ENCODE data around the gene GID8. TPM values are rescaled to one million over a fixed set of nuclear protein-coding genes. Genes with fewer than 3 reads are reported as not detected.
A peak's percentile ranks its signal among the peaks of the same experiment; 100 is the strongest.

GID8 gene
- total and polyA plus RNA-seq, 2 experiments from 2014 or later = 41.8 to 106 TPM

DNA sequence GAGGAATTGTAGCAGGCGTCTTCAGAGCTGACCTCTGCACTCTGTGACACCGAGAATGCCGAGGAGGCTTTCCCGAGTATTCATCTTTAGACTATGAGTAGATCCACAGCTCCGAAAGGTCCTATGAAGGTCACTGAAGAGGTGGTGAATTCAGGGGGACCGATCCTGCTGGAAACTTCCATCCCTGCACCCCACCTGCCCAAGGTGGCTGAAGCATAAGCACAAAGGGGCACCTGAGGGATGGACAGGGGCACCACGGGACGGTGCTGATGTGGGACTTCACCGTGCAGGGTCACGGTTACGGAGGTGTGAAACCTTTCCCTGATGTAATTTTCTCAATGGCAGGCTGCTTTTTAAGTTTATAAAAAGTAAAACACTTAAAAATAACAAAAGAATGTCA, 36.1 kb upstream of the GID8 start:
- H2AFZ ChIP-seq = no peak overlapping the region
- peaks cover 25% of the 10 kb centered on the region for H3K27me3 Mint-ChIP-seq (ENCODE audit: insufficient read depth, low read depth, poor library complexity)
- H3K4me1 ChIP-seq (ENCODE audit: insufficient read depth) = peaks cover 38% of the 10 kb centered on the region
- H3K9me3 Mint-ChIP-seq = no peaks in the 10 kb centered on the region
- no peaks in the 10 kb centered on the region for H3K27me3 ChIP-seq (ENCODE audit: insufficient read depth)
- no peak overlapping the region for H3K4me3 ChIP-seq
- peaks cover 70% of the 10 kb centered on the region for H3F3A ChIP-seq (replicated peaks; ENCODE audit: low read depth)
- no peak for ATAC-seq
- no peak overlapping the region for H3K4me2 ChIP-seq
- H3K4me1 Mint-ChIP-seq = peaks cover 42% of the 10 kb centered on the region
- TF ChIP-seq, protein P1, sequence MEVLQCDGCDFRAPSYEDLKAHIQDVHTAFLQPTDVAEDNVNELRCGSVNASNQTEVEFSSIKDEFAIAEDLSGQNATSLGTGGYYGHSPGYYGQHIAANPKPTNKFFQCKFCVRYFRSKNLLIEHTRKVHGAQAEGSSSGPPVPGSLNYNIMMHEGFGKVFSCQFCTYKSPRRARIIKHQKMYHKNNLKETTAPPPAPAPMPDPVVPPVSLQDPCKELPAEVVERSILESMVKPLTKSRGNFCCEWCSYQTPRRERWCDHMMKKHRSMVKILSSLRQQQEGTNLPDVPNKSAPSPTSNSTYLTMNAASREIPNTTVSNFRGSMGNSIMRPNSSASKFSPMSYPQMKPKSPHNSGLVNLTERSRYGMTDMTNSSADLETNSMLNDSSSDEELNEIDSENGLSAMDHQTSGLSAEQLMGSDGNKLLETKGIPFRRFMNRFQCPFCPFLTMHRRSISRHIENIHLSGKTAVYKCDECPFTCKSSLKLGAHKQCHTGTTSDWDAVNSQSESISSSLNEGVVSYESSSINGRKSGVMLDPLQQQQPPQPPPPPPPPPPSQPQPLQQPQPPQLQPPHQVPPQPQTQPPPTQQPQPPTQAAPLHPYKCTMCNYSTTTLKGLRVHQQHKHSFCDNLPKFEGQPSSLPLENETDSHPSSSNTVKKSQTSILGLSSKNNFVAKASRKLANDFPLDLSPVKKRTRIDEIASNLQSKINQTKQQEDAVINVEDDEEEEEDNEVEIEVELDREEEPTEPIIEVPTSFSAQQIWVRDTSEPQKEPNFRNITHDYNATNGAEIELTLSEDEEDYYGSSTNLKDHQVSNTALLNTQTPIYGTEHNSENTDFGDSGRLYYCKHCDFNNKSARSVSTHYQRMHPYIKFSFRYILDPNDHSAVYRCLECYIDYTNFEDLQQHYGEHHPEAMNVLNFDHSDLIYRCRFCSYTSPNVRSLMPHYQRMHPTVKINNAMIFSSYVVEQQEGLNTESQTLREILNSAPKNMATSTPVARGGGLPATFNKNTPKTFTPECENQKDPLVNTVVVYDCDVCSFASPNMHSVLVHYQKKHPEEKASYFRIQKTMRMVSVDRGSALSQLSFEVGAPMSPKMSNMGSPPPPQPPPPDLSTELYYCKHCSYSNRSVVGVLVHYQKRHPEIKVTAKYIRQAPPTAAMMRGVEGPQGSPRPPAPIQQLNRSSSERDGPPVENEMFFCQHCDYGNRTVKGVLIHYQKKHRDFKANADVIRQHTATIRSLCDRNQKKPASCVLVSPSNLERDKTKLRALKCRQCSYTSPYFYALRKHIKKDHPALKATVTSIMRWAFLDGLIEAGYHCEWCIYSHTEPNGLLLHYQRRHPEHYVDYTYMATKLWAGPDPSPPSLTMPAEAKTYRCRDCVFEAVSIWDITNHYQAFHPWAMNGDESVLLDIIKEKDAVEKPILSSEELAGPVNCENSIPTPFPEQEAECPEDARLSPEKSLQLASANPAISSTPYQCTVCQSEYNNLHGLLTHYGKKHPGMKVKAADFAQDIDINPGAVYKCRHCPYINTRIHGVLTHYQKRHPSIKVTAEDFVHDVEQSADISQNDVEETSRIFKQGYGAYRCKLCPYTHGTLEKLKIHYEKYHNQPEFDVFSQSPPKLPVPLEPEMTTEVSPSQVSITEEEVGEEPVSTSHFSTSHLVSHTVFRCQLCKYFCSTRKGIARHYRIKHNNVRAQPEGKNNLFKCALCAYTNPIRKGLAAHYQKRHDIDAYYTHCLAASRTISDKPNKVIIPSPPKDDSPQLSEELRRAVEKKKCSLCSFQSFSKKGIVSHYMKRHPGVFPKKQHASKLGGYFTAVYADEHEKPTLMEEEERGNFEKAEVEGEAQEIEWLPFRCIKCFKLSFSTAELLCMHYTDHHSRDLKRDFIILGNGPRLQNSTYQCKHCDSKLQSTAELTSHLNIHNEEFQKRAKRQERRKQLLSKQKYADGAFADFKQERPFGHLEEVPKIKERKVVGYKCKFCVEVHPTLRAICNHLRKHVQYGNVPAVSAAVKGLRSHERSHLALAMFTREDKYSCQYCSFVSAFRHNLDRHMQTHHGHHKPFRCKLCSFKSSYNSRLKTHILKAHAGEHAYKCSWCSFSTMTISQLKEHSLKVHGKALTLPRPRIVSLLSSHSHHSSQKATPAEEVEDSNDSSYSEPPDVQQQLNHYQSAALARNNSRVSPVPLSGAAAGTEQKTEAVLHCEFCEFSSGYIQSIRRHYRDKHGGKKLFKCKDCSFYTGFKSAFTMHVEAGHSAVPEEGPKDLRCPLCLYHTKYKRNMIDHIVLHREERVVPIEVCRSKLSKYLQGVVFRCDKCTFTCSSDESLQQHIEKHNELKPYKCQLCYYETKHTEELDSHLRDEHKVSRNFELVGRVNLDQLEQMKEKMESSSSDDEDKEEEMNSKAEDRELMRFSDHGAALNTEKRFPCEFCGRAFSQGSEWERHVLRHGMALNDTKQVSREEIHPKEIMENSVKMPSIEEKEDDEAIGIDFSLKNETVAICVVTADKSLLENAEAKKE (CRISPR knock-in tag; IDR thresholded peaks at IDR 0.05) = no peak
- TF ChIP-seq JUNB (IDR thresholded peaks at IDR 0.05; ENCODE audit: unreplicated experiment) (no peak), POLR2AphosphoS5 (IDR thresholded peaks at IDR 0.05; ENCODE audit: low read depth) (no peak), ZNF114 (CRISPR knock-in tag; IDR thresholded peaks at IDR 0.05) (no peak), ZNF331 (CRISPR knock-in tag; IDR thresholded peaks at IDR 0.05; ENCODE audit: low read depth) (no peak), STAT1 (IDR thresholded peaks at IDR 0.05; ENCODE audit: unreplicated experiment) (no peak), CREB1 (CRISPR knock-in tag; IDR thresholded peaks at IDR 0.05; ENCODE audit: low read depth) (no peak), NANOG (IDR thresholded peaks at IDR 0.05; ENCODE audit: borderline replicate concordance) (no peak)
- TF ChIP-seq, protein P2, sequence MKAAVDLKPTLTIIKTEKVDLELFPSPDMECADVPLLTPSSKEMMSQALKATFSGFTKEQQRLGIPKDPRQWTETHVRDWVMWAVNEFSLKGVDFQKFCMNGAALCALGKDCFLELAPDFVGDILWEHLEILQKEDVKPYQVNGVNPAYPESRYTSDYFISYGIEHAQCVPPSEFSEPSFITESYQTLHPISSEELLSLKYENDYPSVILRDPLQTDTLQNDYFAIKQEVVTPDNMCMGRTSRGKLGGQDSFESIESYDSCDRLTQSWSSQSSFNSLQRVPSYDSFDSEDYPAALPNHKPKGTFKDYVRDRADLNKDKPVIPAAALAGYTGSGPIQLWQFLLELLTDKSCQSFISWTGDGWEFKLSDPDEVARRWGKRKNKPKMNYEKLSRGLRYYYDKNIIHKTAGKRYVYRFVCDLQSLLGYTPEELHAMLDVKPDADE (IDR thresholded peaks at IDR 0.05) = no peak
- TF ChIP-seq, protein P3, sequence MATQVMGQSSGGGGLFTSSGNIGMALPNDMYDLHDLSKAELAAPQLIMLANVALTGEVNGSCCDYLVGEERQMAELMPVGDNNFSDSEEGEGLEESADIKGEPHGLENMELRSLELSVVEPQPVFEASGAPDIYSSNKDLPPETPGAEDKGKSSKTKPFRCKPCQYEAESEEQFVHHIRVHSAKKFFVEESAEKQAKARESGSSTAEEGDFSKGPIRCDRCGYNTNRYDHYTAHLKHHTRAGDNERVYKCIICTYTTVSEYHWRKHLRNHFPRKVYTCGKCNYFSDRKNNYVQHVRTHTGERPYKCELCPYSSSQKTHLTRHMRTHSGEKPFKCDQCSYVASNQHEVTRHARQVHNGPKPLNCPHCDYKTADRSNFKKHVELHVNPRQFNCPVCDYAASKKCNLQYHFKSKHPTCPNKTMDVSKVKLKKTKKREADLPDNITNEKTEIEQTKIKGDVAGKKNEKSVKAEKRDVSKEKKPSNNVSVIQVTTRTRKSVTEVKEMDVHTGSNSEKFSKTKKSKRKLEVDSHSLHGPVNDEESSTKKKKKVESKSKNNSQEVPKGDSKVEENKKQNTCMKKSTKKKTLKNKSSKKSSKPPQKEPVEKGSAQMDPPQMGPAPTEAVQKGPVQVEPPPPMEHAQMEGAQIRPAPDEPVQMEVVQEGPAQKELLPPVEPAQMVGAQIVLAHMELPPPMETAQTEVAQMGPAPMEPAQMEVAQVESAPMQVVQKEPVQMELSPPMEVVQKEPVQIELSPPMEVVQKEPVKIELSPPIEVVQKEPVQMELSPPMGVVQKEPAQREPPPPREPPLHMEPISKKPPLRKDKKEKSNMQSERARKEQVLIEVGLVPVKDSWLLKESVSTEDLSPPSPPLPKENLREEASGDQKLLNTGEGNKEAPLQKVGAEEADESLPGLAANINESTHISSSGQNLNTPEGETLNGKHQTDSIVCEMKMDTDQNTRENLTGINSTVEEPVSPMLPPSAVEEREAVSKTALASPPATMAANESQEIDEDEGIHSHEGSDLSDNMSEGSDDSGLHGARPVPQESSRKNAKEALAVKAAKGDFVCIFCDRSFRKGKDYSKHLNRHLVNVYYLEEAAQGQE (IDR thresholded peaks at IDR 0.05; ENCODE audit: unreplicated experiment) = no peak
- peaks cover 56% of the 10 kb centered on the region for H3K36me3 ChIP-seq (ENCODE audit: insufficient read depth)
- DNase-seq (ENCODE audit: low spot score) = no peak
- H3K36me3 Mint-ChIP-seq (ENCODE audit: low read depth) = peaks cover 59% of the 10 kb centered on the region
- no peak overlapping the region for H3K4me3 Mint-ChIP-seq
- H3K27ac ChIP-seq (ENCODE audit: low read depth) = peak overlapping the region; percentile 93
- peaks cover 28% of the 10 kb centered on the region for H3K79me2 ChIP-seq (replicated peaks; ENCODE audit: insufficient read depth)
- H4K20me1 ChIP-seq (replicated peaks; ENCODE audit: insufficient read depth) = peaks cover 59% of the 10 kb centered on the region
- H3K27ac Mint-ChIP-seq = no peak overlapping the region
- no peaks in the 10 kb centered on the region for H3K9me2 ChIP-seq (ENCODE audit: insufficient read depth)

Data from GM23338 (cell line).